GM19099 (cell line): ENCODE data around the gene IL1R2.

Source experiments
- POLR2A ChIP-seq: IDR thresholded peaks from 3 replicates; pipeline ENCODE4 v1.6.1; 2011; ENCODE audit warnings: low read depth; ENCODE audit not compliant: insufficient read length; ENCODE audit errors: extremely low read depth

Gene IL1R2

DNA sequence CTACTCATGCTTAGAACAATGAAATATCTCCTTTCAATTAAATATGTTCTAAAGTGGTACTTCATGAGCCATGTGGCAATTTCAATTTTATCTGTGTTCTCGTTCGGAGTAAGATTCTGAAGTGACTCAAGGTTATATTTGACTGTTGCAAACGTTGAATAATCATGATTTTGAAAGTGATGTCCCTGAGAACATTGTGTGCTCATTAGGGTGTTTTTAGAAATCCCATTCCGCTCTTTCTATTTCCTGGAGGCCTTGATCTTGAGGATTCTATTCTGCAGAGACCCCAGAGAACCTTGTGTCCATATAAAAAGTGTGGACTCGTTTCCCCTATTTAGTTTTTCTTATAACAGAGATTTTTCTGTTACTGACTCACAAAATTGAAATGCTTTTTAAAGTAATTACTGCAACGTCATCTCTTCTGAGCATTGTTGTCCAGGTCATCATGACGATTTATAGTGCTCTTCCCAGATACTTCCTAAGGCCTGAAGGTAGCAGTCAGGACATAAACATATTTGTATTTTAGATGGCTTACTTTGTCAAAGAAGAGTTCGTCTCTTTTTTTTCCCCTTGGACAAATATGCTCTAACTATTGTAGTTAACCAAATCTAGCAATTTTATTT lies 27.2 kb downstream of the IL1R2 start:
- no peak for TF ChIP-seq POLR2A

GRCh38 chr2:102020596-102021170 lies 28.9 kb downstream of the IL1R2 start:
- TF ChIP-seq POLR2A, result no peak

GRCh38 chr2:102021779-102022178 lies 30.0 kb downstream of the IL1R2 start:
- TF ChIP-seq POLR2A, result no peak

GRCh38 chr2:102022884-102023539 lies 31.3 kb downstream of the IL1R2 start:
- no peak for TF ChIP-seq POLR2A

DNA sequence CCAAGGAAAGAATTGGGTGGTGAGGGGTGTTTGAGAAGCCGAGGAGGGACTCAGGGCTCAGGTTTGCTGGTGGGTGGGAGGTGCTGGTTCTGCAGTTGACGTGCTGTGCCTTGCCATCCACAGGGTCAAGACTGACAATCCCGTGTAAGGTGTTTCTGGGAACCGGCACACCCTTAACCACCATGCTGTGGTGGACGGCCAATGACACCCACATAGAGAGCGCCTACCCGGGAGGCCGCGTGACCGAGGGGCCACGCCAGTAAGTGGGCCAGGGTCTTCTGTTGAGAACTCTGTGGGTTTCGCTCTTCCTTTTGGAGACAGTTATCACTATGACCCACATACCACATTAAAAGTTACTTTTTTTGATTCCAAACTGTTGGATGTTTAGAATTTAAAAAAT lies 32.6 kb downstream of the IL1R2 start:
- TF ChIP-seq POLR2A, result no peak

DNA sequence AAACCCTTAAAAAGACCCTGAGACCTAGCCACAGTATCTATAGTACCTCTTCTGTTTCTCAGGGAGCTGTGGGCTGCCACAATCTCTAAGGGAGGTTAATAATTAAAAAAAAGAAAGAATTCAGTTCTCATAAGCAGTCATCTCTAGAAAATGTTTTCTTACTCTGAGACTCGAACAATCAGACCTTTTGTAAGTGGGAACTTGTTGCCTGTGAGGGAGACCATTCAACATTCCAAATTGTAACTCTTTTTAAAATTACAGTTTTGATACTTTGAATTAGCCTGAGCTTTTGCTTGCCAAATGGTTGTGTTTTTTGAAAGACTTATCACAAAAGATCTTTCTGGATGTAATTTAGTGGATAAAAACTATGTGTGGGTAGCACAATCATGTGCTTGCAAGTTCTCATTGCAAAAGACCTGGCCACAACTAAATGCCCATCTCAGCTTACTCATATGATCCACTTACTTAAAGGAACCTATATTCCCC lies 33.3 kb downstream of the IL1R2 start:
- no peak for TF ChIP-seq POLR2A

GRCh38 chr2:102025583-102026267 lies 34.0 kb downstream of the IL1R2 start:
- no peak for TF ChIP-seq POLR2A

- no peak for TF ChIP-seq POLR2A
Measured at GRCh38 chr2:102027036-102027980, 35.5 kb downstream of the IL1R2 start.

- no peak for TF ChIP-seq POLR2A
Measured at GRCh38 chr2:102028470-102028869, 36.7 kb downstream of the IL1R2 start.

GRCh38 chr2:102029405-102029804 lies 37.6 kb downstream of the IL1R2 start:
- no peak for TF ChIP-seq POLR2A

DNA sequence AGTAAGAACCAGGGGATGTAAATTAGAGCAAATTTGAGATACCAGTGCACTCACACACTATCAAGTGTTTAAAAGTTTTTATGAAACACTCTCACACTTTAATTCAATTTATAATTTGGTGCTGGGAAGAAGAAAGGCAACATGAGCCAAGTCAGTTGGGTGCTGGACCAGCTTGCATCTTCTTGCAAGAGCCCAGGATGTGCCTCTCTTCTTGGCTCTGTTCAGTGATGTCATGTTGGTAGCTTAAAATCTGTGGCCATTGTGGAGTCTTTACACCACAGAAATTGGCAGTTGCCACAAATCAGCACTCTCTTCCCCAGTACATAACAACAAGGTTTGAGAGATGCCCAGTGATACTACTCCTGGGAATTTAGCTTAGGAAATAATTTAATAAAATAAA lies 38.2 kb downstream of the IL1R2 start:
- no peak for TF ChIP-seq POLR2A

DNA sequence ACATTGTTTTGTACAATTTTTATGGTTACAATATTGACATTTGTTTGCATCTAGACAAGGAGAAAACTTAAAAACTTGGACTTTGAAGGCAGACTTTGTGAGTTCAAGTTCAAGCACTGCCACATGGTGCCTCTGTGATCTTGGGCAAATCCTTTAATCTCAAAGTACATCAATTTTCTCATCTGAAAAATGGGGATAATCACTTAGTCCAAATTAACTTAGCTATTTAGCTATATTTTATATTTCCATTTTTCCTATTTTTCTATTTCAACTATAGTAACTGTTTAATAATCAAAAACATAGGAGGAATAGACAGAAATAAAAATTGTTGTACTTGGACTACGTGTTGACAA lies 38.7 kb downstream of the IL1R2 start:
- TF ChIP-seq POLR2A, result no peak

GRCh38 chr2:102030855-102031527 lies 39.2 kb downstream of the IL1R2 start:
- no peak for TF ChIP-seq POLR2A

DNA sequence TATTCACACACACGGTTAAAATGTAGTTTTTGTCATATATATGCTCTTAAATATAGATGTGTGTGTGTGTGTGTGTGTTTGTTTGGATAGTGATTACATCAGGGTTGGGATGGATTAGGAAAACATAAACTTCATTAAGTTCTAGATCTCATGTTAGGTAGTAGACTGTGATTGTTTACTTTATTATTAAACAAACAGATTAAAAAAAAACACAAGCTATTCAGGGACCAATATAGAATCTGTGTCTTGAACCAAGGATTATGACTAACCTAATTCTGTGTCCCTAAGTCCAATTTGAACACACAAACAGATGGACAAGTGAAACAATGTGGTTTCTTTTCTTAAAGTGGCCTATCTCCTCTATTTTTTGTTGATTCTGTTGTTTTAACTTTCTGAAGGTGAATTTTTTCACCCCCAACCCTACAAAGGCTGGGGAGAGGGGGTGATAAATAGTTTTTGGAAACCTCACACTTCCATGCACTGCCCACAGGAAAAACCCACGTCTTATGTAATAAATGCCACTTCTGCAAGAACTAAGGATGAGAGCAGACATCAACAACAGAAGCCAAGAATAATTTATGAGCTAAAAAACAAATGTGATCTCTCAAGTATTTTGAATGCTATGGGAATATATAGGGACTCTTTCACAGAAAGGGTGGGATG lies 40.7 kb downstream of the IL1R2 start:
- no peak for TF ChIP-seq POLR2A
